ENCODE data around the gene ALG9.

The ALG9 gene

GRCh38 chr11:111870886-111871692 lies at the start of gene ALG9:
Gene ALG9, minus strand, starts transcription at chr11:111871581. Its CDS starts 99 bp downstream, at chr11:111871482.
- Mint-ChIP-seq H3K36me3 (ENCODE audit: low read depth) (peaks cover 31% of the 10 kb centered on the region), H3K4me3 (peak within 1 kb of the TSS; percentile 88)

GRCh38 chr11:111920908-111921307 lies 49.5 kb upstream of the ALG9 start:
- no peaks in the 10 kb centered on the region for H3K36me3 Mint-ChIP-seq (ENCODE audit: low read depth)
- H3K4me1 Mint-ChIP-seq, result peaks cover 4% of the 10 kb centered on the region
- no peaks in the 10 kb centered on the region for H3K9me3 Mint-ChIP-seq
- ATAC-seq (no peak), DNase-seq (no peak)
- no peak overlapping the region for H3K4me3 Mint-ChIP-seq
- H3K27ac Mint-ChIP-seq, result no peak overlapping the region
- H3K27me3 Mint-ChIP-seq, result peaks cover 18% of the 10 kb centered on the region

More at GRCh38 chr11:111870886-111871692, at the start of gene ALG9:
- peak; percentile 94 for ATAC-seq
- H3K27me3 Mint-ChIP-seq, result no peaks in the 10 kb centered on the region
- H3K9me3 Mint-ChIP-seq, result no peaks in the 10 kb centered on the region
- peaks cover 18% of the 10 kb centered on the region for H3K4me1 Mint-ChIP-seq
- DNase-seq, result peak; percentile 93
- peak within 1 kb of the TSS; percentile 89 for H3K27ac Mint-ChIP-seq

- Mint-ChIP-seq H3K27me3 (peaks cover 29% of the 10 kb centered on the region), H3K36me3 (ENCODE audit: low read depth) (no peaks in the 10 kb centered on the region), H3K27ac (no peak within 1 kb of the TSS), H3K4me3 (no peak within 1 kb of the TSS), H3K9me3 (no peaks in the 10 kb centered on the region), H3K4me1 (peaks cover under 1% of the 10 kb centered on the region)
- ATAC-seq, result no peak
- DNase-seq, result no peak
Measured at GRCh38 chr11:111918390-111919256, 47.2 kb upstream of the ALG9 start, which contains the start of gene C11orf52. Gene C11orf52, plus strand, starts transcription at chr11:111918913. Its CDS starts 60 bp downstream, at chr11:111918973.

GRCh38 chr11:111917788-111918187 lies 46.4 kb upstream of the ALG9 start:
- H3K36me3 Mint-ChIP-seq (ENCODE audit: low read depth), result no peaks in the 10 kb centered on the region
- H3K4me1 Mint-ChIP-seq, result no peaks in the 10 kb centered on the region
- H3K27ac Mint-ChIP-seq, result no peak overlapping the region
- peaks cover 35% of the 10 kb centered on the region for H3K27me3 Mint-ChIP-seq
- ATAC-seq (no peak), DNase-seq (no peak)
- no peak overlapping the region for H3K4me3 Mint-ChIP-seq
- H3K9me3 Mint-ChIP-seq, result no peaks in the 10 kb centered on the region

GRCh38 chr11:111917312-111917711 lies 45.9 kb upstream of the ALG9 start:
- no peaks in the 10 kb centered on the region for H3K36me3 Mint-ChIP-seq (ENCODE audit: low read depth)
- H3K4me1 Mint-ChIP-seq, result no peaks in the 10 kb centered on the region
- peaks cover 35% of the 10 kb centered on the region for H3K27me3 Mint-ChIP-seq
- DNase-seq, result no peak
- no peak overlapping the region for H3K27ac Mint-ChIP-seq
- no peak overlapping the region for H3K4me3 Mint-ChIP-seq
- no peaks in the 10 kb centered on the region for H3K9me3 Mint-ChIP-seq
- ATAC-seq, result no peak

- Mint-ChIP-seq H3K36me3 (ENCODE audit: low read depth) (no peaks in the 10 kb centered on the region), H3K27ac (no peak overlapping the region), H3K27me3 (peaks cover 38% of the 10 kb centered on the region), H3K4me3 (no peak overlapping the region), H3K9me3 (no peaks in the 10 kb centered on the region), H3K4me1 (no peaks in the 10 kb centered on the region)
- ATAC-seq (no peak), DNase-seq (no peak)
Measured at GRCh38 chr11:111916768-111917167, 45.4 kb upstream of the ALG9 start.

- DNase-seq (no peak), ATAC-seq (no peak)
- H3K27me3 Mint-ChIP-seq, result peaks cover 47% of the 10 kb centered on the region
- no peaks in the 10 kb centered on the region for H3K9me3 Mint-ChIP-seq
- no peaks in the 10 kb centered on the region for H3K4me1 Mint-ChIP-seq
- no peak overlapping the region for H3K4me3 Mint-ChIP-seq
- H3K36me3 Mint-ChIP-seq (ENCODE audit: low read depth), result no peaks in the 10 kb centered on the region
- H3K27ac Mint-ChIP-seq, result no peak overlapping the region
Measured at GRCh38 chr11:111913997-111914396, 42.6 kb upstream of the ALG9 start.

GRCh38 chr11:111913031-111913861 lies 41.9 kb upstream of the ALG9 start:
- H3K4me3 Mint-ChIP-seq, result no peak overlapping the region
- H3K36me3 Mint-ChIP-seq (ENCODE audit: low read depth), result no peaks in the 10 kb centered on the region
- H3K27me3 Mint-ChIP-seq, result peaks cover 47% of the 10 kb centered on the region
- DNase-seq (no peak), ATAC-seq (no peak)
- no peaks in the 10 kb centered on the region for H3K9me3 Mint-ChIP-seq
- no peak overlapping the region for H3K27ac Mint-ChIP-seq
- H3K4me1 Mint-ChIP-seq, result no peaks in the 10 kb centered on the region

- H3K4me3 Mint-ChIP-seq, result no peak within 1 kb of the TSS
Measured at GRCh38 chr11:111912535-111912934, 41.2 kb upstream of the ALG9 start, which contains the start of gene HSPB2. Gene HSPB2, plus strand, starts transcription at chr11:111912734. Its CDS starts 96 bp downstream, at chr11:111912830.

GRCh38 chr11:111911563-111912401 lies 40.4 kb upstream of the ALG9 start, which contains the start of gene CRYAB:
Gene CRYAB, minus strand, starts transcription at chr11:111911770. Its CDS starts 46 bp downstream, at chr11:111911724.
- H3K36me3 Mint-ChIP-seq (ENCODE audit: low read depth), result no peaks in the 10 kb centered on the region

More at GRCh38 chr11:111912535-111912934, 41.2 kb upstream of the ALG9 start, which contains the start of gene HSPB2:
- DNase-seq, result no peak
- no peaks in the 10 kb centered on the region for H3K4me1 Mint-ChIP-seq
- no peaks in the 10 kb centered on the region for H3K9me3 Mint-ChIP-seq
- ATAC-seq, result no peak
- H3K36me3 Mint-ChIP-seq (ENCODE audit: low read depth), result no peaks in the 10 kb centered on the region
- peaks cover 44% of the 10 kb centered on the region for H3K27me3 Mint-ChIP-seq
- no peak within 1 kb of the TSS for H3K27ac Mint-ChIP-seq

GRCh38 chr11:111910676-111911562 lies 39.5 kb upstream of the ALG9 start:
- DNase-seq (no peak), ATAC-seq (no peak)
- peaks cover 36% of the 10 kb centered on the region for H3K27me3 Mint-ChIP-seq
- H3K4me3 Mint-ChIP-seq, result no peak overlapping the region
- no peaks in the 10 kb centered on the region for H3K9me3 Mint-ChIP-seq
- no peak overlapping the region for H3K27ac Mint-ChIP-seq
- H3K4me1 Mint-ChIP-seq, result no peaks in the 10 kb centered on the region
- H3K36me3 Mint-ChIP-seq (ENCODE audit: low read depth), result no peaks in the 10 kb centered on the region

More at GRCh38 chr11:111911563-111912401, 40.4 kb upstream of the ALG9 start, which contains the start of gene CRYAB:
- Mint-ChIP-seq H3K4me1 (no peaks in the 10 kb centered on the region), H3K27ac (no peak within 1 kb of the TSS), H3K9me3 (no peaks in the 10 kb centered on the region), H3K4me3 (no peak within 1 kb of the TSS), H3K27me3 (peaks cover 42% of the 10 kb centered on the region)
- ATAC-seq (no peak), DNase-seq (no peak)

- Mint-ChIP-seq H3K27me3 (peaks cover 33% of the 10 kb centered on the region), H3K4me3 (no peak overlapping the region), H3K4me1 (no peaks in the 10 kb centered on the region), H3K27ac (no peak overlapping the region), H3K9me3 (no peaks in the 10 kb centered on the region), H3K36me3 (ENCODE audit: low read depth) (no peaks in the 10 kb centered on the region)
- DNase-seq, result no peak
- ATAC-seq, result no peak
Measured at GRCh38 chr11:111909378-111909777, 38.0 kb upstream of the ALG9 start.

All from activated naive CD8-positive, alpha-beta T cell treated with anti-CD3 and anti-CD28 coated beads, Interleukin-2, amount 50 U/mL, for 24 hours (primary cell).